ENCODE results near the gene DCAF5. TPM values are rescaled to one million over a fixed set of nuclear protein-coding genes. Genes with fewer than 3 reads are reported as not detected.
"Not testable (repeated sequence)": the region's sequence is repeated elsewhere in the genome, so short reads cannot be mapped to it uniquely, and the experiment has no call there.

Gene DCAF5
- total RNA-seq, 1 experiment from 2014 or later, result 23.5 TPM

- Mint-ChIP-seq H3K36me3 (ENCODE audit: insufficient read depth, unreplicated experiment) (peaks cover 6% of the 10 kb centered on the region), H3K4me1 (ENCODE audit: low read depth, unreplicated experiment) (peaks cover 10% of the 10 kb centered on the region), H3K4me3 (ENCODE audit: low read depth, unreplicated experiment) (no peak overlapping the region), H3K27me3 (ENCODE audit: unreplicated experiment) (no peaks in the 10 kb centered on the region), H3K27ac (ENCODE audit: unreplicated experiment) (no peak overlapping the region), H3K9me3 (ENCODE audit: low read depth, unreplicated experiment) (no peaks in the 10 kb centered on the region)
- DNase-seq, result no peak
- intact Hi-C loops (cut with micrococcal nuclease; ENCODE audit: unreplicated experiment), result no loop called here
- BruUV-seq (replicated peaks), result no TSS peak
- no peak for TF ChIP-seq CTCF (IDR thresholded peaks at IDR 0.05; ENCODE audit: unreplicated experiment)
- CTCF ChIA-PET, result interaction anchor here (0.7 kb wide), 1 partner anchor 204 kb away, joined by 8 read pairs; no protein-coding TSS in a partner anchor
Measured at GRCh38 chr14:69072584-69072983, 80.3 kb downstream of the DCAF5 start.

GRCh38 chr14:69068744-69069421 is 84.0 kb downstream of the DCAF5 start:
- Mint-ChIP-seq H3K27ac (ENCODE audit: unreplicated experiment) (no peak overlapping the region), H3K27me3 (ENCODE audit: unreplicated experiment) (no peaks in the 10 kb centered on the region), H3K9me3 (ENCODE audit: low read depth, unreplicated experiment) (no peaks in the 10 kb centered on the region), H3K4me1 (ENCODE audit: low read depth, unreplicated experiment) (no peaks in the 10 kb centered on the region), H3K4me3 (ENCODE audit: low read depth, unreplicated experiment) (no peak overlapping the region), H3K36me3 (ENCODE audit: insufficient read depth, unreplicated experiment) (no peaks in the 10 kb centered on the region)
- CTCF ChIA-PET, result no interaction called here
- DNase-seq, result no peak
- no TSS peak for BruUV-seq (replicated peaks)
- intact Hi-C loops (cut with micrococcal nuclease; ENCODE audit: unreplicated experiment), result no loop called here
- TF ChIP-seq CTCF (IDR thresholded peaks at IDR 0.05; ENCODE audit: unreplicated experiment), result no peak

- DNase-seq, result no peak
- Mint-ChIP-seq H3K9me3 (ENCODE audit: low read depth, unreplicated experiment) (no peaks in the 10 kb centered on the region), H3K27me3 (ENCODE audit: unreplicated experiment) (no peaks in the 10 kb centered on the region), H3K4me3 (ENCODE audit: low read depth, unreplicated experiment) (no peak overlapping the region), H3K4me1 (ENCODE audit: low read depth, unreplicated experiment) (no peaks in the 10 kb centered on the region), H3K27ac (ENCODE audit: unreplicated experiment) (no peak overlapping the region), H3K36me3 (ENCODE audit: insufficient read depth, unreplicated experiment) (no peaks in the 10 kb centered on the region)
- no TSS peak for BruUV-seq (replicated peaks)
- TF ChIP-seq CTCF (IDR thresholded peaks at IDR 0.05; ENCODE audit: unreplicated experiment), result no peak
- intact Hi-C loops (cut with micrococcal nuclease; ENCODE audit: unreplicated experiment), result no loop called here
- CTCF ChIA-PET, result interaction anchor here (0.6 to 1.2 kb wide), 2 partner anchors 24 to 874 kb away, joined by 3 to 4 read pairs; no protein-coding TSS in a partner anchor
Measured at GRCh38 chr14:69066396-69067171, 86.3 kb downstream of the DCAF5 start.

- H3K36me3 Mint-ChIP-seq (ENCODE audit: insufficient read depth, unreplicated experiment); BruUV-seq (replicated peaks); H3K27me3 Mint-ChIP-seq (ENCODE audit: unreplicated experiment); H3K9me3 Mint-ChIP-seq (ENCODE audit: low read depth, unreplicated experiment); DNase-seq; H3K27ac Mint-ChIP-seq (ENCODE audit: unreplicated experiment); H3K4me1 Mint-ChIP-seq (ENCODE audit: low read depth, unreplicated experiment); H3K4me3 Mint-ChIP-seq (ENCODE audit: low read depth, unreplicated experiment); intact Hi-C loops (cut with micrococcal nuclease; ENCODE audit: unreplicated experiment): not testable (repeated sequence)
- CTCF ChIA-PET, result interaction anchor here (1.2 kb wide), 1 partner anchor 25 kb away, joined by 4 read pairs; no protein-coding TSS in a partner anchor
Measured at GRCh38 chr14:69065934-69066333, 87.0 kb downstream of the DCAF5 start.

All from Calu3 (cell line).